Cerebellar cortex (tissue), 1 donor: ENCODE data around the gene ALOX12.
"Not testable (repeated sequence)": the region's sequence is repeated elsewhere in the genome, so short reads cannot be mapped to it uniquely, and the experiment has no call there.

Source experiments
- DNase-seq: peaks from one replicate; pipeline ENCODE4 v3.0.0-alpha.2; 2015; ENCODE audit warnings: low spot score

The ALOX12 gene, protein sequence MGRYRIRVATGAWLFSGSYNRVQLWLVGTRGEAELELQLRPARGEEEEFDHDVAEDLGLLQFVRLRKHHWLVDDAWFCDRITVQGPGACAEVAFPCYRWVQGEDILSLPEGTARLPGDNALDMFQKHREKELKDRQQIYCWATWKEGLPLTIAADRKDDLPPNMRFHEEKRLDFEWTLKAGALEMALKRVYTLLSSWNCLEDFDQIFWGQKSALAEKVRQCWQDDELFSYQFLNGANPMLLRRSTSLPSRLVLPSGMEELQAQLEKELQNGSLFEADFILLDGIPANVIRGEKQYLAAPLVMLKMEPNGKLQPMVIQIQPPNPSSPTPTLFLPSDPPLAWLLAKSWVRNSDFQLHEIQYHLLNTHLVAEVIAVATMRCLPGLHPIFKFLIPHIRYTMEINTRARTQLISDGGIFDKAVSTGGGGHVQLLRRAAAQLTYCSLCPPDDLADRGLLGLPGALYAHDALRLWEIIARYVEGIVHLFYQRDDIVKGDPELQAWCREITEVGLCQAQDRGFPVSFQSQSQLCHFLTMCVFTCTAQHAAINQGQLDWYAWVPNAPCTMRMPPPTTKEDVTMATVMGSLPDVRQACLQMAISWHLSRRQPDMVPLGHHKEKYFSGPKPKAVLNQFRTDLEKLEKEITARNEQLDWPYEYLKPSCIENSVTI

DNA sequence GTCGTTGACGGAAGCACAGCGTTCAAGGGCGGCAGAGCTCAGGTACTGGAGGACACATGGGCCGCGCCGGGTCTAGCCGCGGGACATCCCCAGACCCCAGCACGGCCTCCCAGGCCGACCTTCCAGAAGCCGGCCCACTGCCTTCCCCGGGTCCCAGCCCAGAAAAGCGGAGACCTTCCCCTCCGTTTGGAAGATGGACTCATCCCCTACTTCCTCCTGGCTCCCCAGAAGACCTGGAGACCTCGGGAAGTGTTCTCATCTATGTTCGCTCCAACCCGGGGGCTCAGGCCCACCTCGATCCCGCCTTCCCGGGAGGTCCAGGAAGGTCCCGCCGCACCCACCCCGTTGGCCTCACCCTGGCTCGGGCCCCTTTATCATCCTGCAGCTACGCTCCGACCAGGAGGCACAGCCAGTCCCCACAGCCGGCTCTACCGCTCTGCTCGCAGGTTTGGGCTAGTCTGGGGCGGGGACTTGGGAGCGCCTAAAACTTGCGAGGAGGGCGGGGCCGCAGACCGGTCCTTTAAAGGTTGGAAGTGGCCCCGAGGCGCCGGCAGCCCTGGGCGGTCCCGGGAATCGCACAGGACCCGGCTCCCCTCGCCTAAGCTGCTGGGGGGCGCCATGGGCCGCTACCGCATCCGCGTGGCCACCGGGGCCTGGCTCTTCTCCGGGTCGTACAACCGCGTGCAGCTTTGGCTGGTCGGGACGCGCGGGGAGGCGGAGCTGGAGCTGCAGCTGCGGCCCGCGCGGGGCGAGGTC, at the start of gene ALOX12:
ALOX12 (plus strand) TSS at position 550 of the 756 bp plus-strand sequence; CDS start at position 619, 69 bp downstream.
- no peak for DNase-seq

DNA sequence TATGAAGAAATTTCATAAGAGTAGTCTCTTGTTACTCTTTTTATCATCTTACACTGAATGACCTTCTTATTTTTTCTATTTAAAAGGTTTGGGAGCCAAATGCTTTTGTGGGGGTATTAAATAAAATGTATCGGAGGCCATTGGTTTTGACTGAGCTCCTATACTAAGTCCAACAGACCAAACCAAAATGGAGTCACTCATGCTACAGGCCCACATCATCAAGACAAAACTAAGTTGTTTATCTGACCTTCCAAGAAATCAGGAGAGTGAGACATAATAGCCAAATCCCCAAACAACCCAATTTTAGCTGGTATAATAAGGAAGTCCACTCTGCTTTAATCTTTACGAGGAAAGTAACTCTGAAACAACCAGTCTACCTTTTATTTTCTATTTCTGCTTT, 48.1 kb upstream of the ALOX12 start:
- no peak for DNase-seq

DNA sequence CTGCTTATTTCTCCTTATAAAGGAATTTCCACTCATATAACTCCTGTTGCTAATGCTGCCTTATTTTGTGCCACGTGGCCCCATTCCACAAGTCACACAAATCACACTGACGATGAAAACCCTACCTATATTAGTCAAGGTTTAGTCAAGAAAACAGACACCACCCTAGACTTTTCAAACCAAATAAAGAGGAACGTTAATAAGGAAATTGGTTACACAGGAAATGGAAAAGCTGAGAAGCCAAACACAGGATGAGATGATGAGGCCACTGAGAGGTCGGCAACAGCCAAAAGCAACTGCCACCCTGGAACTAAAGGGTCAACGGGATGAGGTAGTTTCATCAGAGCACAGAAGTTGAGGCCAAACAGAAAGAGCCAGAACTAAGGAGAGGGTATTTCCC, 47.3 kb upstream of the ALOX12 start:
- no peak for DNase-seq

DNA sequence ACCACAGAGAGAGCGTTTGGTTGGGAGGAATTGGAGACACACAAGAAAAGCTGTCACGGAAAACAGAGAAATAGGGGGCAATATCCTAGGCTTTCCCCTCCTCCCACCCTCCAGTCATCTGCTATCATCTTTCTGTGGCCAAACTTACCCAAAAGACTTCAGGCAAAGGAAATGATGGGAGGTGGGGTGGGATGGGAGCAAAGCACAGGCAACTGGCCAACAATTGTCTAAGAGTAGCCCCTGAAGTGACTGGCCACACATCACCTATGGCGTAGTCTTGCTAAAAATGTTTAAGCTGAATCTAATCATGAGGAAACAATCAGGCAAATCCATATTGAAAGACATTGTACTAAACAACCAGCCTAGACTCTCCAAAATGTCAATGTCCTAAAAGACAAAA, 46.9 kb upstream of the ALOX12 start:
- no peak for DNase-seq

DNA sequence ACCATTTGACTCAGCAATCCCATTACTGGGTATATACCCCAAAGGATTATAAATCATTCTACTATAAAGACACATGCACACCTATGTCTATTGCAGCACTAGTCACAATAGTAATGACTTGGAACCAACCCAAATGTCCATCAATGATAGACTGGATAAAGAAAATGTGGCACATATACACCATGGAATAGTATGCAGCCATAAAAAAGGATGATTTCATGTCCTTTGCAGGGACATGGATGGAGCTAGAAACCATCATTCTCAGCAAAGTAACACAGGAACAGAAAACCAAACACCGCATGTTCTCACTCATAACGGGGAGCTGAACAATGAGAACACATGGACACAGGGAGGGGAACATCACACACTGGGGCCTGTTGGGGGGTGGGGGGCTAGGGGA, 44.9 kb upstream of the ALOX12 start:
- DNase-seq: not testable (repeated sequence)

DNA sequence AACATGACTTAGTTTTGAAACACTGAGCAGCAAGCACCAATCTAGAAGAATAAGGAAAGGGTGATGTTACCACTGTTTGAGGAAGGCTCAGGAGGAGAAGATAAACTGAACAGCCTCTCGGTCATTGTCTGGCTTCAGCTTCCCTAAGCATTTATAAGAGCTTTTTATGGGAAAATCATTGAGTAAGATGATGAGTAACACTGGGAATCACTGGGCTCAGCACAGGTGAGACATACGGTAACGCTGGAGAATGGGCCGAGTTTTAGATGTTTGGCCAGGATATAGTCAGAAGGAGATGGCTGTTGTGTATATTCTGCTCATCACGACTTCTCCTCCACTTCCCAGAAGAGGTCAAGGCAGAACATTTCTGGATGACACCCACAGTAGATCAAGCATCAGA, 42.2 kb upstream of the ALOX12 start:
- no peak for DNase-seq

DNA sequence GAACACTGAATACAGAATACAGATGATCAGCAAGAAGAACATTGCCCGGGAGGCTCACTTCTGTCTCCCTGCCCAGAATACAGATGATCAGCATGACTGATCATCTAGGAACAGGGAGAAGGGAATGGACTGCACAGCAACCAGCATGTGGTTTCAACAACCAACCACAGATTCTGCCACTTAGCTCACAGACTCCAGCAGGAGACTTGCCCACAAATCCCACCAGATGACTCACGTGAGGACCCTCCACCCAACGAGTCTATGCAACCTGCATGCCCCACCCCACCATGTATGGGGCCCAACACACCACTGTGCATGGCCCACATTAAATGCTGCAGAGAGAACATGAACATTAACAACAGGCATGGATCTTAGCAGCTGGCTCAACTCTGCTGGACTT, 36.1 kb upstream of the ALOX12 start:
- DNase-seq: no peak

DNA sequence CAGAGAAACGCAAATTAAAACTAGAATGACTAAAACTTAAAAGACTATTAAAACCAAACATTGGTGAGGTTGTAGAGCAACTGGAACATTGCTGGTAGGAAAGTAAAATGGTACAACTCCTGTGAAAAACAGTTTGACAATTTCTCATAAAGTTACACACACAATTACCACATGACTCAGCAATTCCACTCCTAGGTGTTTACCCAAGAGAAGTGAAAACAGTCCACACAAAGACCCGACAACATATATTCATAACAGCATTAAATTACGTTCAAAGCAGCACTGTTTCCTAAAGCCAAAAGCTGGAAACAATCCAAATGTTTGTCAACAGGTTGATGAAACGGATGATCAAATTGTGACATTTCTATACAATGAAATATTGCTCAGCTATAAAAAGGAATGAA, 26.5 kb upstream of the ALOX12 start:
- DNase-seq: no peak

DNA sequence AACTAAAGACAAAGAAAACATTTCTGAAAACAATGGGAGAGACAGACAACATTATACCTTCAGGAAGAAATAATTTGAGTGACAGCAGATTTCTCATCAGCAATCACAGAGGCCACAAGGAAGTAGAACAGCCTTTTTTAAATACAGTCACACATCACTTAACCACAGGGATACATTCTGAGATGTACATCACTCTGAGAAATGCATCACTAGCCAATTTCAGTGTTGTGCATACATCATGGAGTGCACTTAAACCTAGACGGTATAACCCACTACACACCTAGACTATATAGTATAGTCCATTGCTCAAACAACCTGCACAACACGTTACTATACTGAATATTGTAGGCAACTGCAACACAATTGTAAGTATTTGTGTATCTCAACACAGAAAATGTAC, 24.9 kb upstream of the ALOX12 start:
- DNase-seq: no peak

DNA sequence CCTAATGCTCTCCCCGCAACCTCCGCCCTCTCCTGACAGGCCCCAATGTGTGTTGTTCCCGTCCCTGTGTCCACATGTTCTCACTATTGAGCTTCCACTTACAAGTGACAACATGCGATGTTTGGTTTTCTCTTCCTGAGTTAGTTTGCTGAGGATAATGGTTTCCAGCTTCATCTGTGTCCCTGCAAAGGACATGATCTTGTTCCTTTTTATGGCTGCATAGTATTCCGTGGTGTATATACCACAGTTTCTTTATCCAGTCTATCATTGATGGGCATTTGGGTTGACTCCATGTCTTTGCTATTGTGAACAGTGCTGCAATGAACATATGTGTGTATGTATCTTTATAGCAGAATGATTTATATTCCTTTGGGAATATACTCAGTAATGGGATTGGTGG, 16.4 kb upstream of the ALOX12 start:
- not testable (repeated sequence) for DNase-seq

DNA sequence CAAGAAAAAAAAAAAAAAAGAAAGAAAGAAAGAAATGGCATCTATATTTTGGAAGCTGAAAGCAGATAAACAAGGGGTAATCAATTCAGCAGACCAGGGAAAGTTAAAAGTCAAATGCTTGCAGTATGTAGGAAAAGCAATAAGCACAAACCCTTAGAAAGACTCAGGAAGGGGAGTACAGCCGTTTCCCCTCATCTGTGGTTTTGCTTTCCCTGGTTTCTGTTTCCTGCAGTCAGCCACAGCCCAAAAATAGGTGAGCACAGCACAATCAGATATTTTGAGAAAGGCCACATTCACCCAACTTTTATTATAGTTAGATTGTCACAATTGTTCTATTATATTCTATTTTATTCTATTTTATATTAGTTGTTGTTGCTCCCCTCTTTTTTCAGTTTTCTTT, 14.4 kb upstream of the ALOX12 start:
- no peak for DNase-seq

DNA sequence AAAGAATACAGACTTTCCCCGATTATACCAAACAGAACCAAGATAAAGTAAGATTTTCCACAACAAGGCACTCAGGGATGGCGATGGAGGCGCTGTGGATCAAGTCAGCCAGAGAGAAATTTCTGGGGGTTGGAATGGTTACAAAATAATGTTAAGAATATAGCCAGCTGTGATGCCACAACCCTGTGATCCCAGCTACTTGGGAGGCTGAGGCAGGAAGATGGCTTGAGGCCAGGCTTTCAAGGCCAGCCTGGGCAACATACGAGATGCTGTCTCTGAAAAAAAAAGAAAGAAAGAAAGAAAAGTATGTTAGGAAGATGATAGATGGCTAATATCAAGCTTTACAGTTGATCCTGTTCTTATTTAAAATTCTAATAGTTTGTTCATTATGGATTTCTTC, 10.6 kb upstream of the ALOX12 start:
- no peak for DNase-seq

DNA sequence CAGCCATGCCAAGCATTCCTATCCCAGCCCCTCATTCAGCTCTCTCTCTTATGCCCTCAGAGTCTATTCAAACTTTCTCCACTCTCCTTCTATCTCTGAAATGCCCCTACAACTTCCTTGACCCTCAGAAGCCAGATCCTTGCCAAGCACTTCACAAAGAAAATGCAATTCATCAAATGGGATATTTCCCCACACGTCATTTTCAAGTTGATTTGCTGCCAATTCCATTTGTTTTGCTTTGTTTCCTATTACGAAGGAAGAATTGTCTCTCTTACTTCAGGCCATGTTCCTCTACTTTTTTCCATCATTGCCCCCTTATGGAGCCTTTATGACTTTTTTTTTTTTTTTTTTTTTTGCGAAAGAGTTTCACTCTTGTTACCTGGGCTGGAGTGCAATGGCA, 9.2 kb upstream of the ALOX12 start:
- DNase-seq: no peak

DNA sequence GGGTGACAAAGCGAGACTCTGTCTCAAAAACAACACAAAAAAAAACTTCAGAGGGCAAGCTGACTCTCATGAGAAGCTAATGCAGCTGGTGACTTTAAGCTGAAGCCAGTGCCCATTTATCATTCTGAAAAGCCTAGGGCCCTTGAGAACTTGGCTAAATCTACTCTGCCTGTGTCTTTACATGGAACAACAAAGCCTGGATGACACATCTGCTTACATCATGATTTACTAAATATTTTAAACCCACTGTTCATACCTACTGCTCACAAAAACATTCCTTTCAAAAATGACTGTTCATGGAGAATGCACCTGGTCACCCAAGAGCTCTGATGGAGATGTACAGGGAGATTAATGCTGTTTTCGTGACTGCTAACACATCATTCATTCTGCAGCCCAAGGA, 6.1 kb upstream of the ALOX12 start:
- DNase-seq: no peak

DNA sequence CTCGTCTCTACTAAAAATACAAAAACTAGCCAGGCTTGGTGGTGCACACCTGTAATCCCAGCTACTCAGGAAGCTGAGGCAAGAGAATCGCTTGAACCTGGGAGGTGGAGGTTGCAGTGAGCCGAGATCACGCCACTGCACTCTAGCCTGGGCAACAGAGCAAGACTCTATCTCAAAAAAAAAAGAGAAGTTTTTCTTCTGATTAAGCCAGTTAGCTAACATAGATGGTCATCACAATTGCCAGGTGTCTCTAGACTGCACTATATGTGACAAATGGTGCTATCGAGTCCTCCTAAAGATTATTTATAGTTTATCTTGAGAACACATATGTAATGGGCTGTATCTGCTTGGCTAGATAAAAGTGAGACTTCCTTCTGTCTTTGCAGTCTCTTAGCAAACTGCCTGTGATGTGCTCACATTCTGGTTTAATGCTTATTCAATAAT, 2.2 kb upstream of the ALOX12 start:
- DNase-seq: not testable (repeated sequence)

DNA sequence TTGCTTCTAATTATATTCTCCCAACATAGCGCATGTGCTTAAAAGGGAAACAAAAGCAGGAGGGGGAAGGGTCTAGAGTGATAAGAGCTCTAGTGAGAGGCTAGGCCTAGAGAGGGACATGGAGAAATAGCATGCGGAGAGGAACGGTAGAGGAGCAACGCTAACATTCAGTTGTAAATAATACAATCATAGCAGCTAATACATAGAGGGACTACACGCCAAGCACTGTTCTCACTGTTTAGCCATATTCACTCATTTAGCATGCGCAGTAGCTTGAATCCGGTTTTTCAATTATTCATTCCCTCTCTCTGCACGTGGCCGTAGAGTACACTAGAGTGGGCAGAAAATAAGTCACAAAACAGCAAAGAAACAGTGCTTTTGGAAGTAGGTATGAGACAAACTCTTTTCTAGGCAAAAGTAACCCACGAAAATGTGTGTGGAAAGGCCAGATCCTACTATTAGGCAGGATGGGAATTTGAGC, 1.7 kb upstream of the ALOX12 start:
- no peak for DNase-seq

DNA sequence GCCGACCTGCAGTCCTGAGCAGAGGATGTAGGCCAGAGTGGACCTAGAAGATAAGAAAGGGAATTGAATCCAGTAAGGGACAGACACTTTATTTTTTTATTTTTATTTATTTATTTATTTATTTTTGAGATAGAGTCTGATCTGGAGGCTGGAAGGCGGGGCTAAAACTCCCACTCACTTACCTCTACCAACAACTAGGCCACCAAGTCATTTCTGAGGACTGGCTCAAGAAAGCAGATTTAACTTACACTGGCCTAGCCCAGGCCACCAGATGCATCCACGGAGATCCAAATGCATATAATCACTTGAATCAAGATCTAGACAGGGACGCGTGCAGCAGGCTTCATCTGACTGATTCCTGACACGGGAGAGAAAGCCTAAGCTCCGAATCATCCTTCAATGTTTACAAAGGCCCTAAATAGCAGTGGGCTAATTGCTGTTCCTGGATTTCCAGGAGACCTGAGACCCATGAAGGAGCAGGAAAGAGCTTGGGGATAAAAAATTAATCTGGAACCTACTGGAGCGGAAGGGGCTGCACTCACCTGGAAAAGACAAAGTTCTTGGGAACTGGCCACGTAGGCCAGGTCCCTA, 1.1 kb upstream of the ALOX12 start:
- no peak for DNase-seq

DNA sequence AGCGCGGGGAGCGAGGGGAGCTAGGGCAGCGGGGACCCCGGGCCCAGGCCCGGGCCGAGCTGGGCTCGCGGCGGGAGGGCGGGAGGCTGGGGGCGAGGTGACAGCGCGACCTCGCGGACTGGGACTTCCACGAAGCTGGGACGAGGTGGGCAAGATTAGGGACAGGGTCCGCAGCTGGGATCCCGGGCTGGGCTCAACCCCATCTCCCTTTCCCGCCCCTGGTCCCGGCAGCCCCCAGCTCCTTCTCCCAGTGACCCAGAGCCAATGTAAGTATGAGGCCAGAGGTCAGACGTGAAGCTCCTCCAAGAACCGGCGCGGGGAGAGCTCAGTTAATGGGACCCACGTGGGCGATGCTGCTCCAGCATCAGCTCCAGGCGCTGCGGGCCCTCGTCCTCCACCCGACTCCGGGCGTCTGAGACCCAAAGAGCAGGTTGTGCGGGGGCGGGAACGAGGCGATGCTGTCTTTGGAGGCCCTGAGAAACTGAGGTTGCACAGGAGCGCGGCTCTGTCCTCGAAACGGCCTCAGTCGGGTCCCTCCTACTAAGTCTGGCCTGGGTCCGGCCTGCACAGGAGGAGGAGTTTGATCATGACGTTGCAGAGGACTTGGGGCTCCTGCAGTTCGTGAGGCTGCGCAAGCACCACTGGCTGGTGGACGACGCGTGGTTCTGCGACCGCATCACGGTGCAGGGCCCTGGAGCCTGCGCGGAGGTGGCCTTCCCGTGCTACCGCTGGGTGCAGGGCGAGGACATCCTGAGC, 585 bp downstream of the ALOX12 start:
- DNase-seq: no peak

DNA sequence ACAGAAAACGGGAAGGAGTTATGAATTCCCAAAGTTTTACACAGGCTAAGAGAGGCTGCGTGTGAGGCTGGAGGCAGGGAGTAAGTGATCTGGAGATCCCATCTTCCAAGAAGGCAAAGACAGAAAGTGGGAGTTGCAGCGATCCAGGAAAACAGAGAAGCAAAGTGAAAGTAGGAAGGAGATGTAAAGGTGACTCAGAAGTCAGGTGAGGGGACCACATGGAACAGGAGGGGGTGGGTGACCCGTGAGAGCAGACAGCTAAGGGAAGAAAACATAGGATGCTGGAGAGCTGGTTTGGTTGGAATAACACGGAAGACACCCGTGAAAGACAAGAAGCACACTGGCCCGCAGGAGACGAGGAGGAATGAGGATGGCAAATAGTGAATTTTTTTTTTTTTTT, 1.3 kb downstream of the ALOX12 start:
- DNase-seq: no peak

DNA sequence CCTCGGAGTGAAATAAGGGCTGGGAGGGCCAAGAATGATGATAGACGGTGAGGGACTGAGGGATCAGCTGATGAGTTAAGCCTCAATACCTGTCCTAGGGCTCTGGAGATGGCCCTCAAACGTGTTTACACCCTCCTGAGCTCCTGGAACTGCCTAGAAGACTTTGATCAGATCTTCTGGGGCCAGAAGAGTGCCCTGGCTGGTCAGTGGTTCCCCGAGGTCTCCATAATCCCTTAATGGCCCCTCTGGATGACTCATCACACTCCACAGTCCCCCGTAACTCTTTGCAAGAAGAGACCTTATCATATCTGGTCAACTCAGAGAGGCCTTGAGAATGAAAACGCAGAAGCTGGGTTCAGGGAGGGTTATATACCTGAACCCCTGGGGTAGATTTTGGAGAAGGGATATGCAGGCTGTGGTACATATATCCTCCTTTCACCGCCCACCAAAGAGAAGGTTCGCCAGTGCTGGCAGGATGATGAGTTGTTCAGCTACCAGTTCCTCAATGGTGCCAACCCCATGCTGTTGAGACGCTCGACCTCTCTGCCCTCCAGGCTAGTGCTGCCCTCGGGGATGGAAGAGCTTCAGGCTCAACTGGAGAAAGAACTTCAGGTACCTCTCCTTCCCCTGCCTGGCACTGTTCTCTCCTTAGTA, 3.1 kb downstream of the ALOX12 start:
- no peak for DNase-seq

DNA sequence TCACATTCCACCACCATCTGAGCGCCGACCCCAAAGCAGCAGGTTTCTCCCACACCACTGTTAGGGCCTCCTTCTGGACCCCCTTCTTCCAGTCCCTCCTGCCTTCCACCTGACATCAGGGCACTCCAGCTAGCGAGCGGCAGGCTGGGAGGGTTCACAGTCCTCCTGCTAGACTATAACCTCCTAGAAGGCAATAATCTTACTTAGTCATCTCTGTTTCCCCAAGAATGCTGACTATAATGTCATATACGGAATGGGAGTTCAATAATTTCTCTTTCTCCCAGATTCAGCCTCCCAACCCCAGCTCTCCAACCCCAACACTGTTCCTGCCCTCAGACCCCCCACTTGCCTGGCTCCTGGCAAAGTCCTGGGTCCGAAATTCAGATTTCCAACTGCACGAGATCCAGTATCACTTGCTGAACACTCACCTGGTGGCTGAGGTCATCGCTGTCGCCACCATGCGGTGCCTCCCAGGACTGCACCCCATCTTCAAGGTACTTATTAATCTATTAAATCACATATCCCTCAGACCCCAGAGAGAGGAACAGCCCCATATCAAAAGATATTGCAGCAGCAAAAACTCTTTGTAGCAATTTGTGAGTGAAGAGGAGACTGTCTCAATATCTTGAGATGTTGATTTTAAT, 5.6 kb downstream of the ALOX12 start:
- no peak for DNase-seq
